Measurements from ENCODE around the gene ST7.

ST7 gene

GRCh38 chr7:117137868-117138267 is 184.6 kb downstream of the ST7 start:
- no peak for DNase-seq (ENCODE audit: low read depth, low spot score)
- TF ChIP-seq, protein P1, sequence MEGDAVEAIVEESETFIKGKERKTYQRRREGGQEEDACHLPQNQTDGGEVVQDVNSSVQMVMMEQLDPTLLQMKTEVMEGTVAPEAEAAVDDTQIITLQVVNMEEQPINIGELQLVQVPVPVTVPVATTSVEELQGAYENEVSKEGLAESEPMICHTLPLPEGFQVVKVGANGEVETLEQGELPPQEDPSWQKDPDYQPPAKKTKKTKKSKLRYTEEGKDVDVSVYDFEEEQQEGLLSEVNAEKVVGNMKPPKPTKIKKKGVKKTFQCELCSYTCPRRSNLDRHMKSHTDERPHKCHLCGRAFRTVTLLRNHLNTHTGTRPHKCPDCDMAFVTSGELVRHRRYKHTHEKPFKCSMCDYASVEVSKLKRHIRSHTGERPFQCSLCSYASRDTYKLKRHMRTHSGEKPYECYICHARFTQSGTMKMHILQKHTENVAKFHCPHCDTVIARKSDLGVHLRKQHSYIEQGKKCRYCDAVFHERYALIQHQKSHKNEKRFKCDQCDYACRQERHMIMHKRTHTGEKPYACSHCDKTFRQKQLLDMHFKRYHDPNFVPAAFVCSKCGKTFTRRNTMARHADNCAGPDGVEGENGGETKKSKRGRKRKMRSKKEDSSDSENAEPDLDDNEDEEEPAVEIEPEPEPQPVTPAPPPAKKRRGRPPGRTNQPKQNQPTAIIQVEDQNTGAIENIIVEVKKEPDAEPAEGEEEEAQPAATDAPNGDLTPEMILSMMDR (IDR thresholded peaks at IDR 0.05; ENCODE audit: low read depth, low read length), result no peak
- no peak overlapping the region for H3K4me3 ChIP-seq (ENCODE audit: low read depth, low read length)
- in situ Hi-C loops (cut with HindIII; ENCODE audit: low sequenced_read_pairs), result no loop called here

- TF ChIP-seq, protein P1 (IDR thresholded peaks at IDR 0.05; ENCODE audit: low read depth, low read length), result no peak
- in situ Hi-C loops (cut with HindIII; ENCODE audit: low sequenced_read_pairs), result no loop called here
Observed at GRCh38 chr7:117138495-117138894, 185.2 kb downstream of the ST7 start.

DNA sequence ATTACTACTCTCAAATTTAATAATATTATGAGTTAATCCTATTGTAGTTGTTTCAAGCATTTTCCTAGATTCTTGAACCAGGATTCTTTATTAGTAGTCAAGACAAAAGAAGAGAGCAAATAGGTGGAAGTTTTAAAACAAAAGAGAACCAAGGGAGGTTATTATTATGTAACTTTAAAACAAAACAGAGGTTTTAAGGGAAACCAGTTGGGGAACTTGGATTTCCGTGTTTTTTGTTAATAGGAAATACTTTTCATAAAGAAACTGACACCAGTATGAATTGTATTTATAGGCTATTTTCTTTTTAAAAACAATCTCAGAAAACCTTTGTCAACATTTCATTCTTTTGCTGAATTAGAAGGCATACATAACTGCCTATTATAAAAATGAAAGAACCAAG is 185.7 kb downstream of the ST7 start:
- no peak for DNase-seq (ENCODE audit: low read depth, low spot score)
- TF ChIP-seq, protein P1 (IDR thresholded peaks at IDR 0.05; ENCODE audit: low read depth, low read length), result no peak
- no peak overlapping the region for H3K4me3 ChIP-seq (ENCODE audit: low read depth, low read length)
- in situ Hi-C loops (cut with HindIII; ENCODE audit: low sequenced_read_pairs), result no loop called here

More at GRCh38 chr7:117138495-117138894, 185.2 kb downstream of the ST7 start:
- DNase-seq (ENCODE audit: low read depth, low spot score), result no peak
- H3K4me3 ChIP-seq (ENCODE audit: low read depth, low read length), result no peak overlapping the region

DNA sequence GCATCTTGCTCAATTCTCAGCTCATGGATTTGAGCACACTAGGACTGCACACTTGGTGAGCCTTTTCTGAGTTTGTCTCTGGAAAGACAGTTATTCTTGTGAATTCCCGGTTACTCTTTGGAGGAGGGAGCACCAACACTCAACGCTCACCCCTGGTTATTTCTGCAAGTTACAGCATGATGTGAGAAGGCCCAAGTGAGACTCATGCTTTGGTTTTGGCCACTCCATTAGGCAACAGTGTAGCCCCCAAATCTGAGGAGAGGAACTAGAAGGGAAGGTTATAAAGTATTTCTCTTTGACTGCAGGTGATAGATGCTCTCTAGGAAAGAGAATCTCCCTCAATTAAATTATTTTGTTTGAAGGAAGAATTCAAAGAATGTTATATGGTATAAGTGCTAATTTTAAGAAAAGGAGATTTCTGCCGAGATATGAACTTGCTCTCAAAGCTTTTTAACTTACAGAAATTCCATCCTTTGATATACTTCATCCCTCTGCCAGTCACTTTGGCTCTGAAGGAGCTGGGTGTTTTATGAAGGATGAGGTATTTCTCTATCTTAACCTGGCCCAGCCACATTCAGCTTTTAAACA is 186.2 kb downstream of the ST7 start:
- no peak for DNase-seq (ENCODE audit: low read depth, low spot score)
- in situ Hi-C loops (cut with HindIII; ENCODE audit: low sequenced_read_pairs), result no loop called here

DNA sequence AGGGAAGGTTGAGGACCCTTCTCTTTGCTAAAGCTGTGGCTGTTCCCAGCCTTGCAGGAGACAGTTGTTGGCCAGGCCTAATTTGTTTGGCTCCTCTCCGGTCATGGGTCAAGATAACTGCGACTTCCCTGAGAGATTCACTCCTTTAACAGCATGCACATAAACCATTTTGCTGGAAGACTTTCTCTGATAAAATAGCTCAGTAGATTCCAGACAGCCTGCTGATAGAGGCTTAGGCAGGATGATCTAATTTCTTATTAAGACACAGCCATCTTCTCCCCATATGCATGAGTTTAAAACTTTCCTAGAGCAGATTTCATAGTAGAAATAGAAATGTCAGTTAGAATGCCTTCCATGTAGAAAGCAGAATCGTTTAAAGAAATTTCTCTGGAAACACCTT is 187.6 kb downstream of the ST7 start:
- TF ChIP-seq, protein P1 (IDR thresholded peaks at IDR 0.05; ENCODE audit: low read depth, low read length), result no peak
- no peak for DNase-seq (ENCODE audit: low read depth, low spot score)
- in situ Hi-C loops (cut with HindIII; ENCODE audit: low sequenced_read_pairs), result no loop called here
- no peak overlapping the region for H3K4me3 ChIP-seq (ENCODE audit: low read depth, low read length)

More for the DNA sequence above, 186.2 kb downstream of the ST7 start:
- no peak overlapping the region for H3K4me3 ChIP-seq (ENCODE audit: low read depth, low read length)
- TF ChIP-seq, protein P1 (IDR thresholded peaks at IDR 0.05; ENCODE audit: low read depth, low read length), result no peak

DNA sequence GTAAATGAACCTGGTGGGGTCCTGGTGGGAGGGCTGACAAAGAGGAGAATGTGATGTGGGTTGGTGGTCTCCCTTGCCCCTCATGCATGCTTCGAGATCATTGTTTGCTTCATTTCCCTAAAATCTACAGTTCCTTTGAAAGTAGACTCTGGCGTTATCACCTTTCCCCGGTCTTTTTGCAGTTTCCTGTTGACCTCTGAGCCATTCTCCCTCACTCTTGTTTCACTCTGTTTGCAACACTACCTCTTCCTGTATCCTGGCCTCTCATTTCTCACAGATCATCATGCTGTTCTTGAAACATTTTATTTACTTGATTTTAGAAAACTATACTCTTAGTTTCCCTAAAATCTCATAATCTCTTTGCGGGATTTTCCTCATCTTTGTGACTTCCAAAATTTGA is 189.8 kb downstream of the ST7 start:
- DNase-seq (ENCODE audit: low read depth, low spot score), result no peak
- TF ChIP-seq, protein P1 (IDR thresholded peaks at IDR 0.05; ENCODE audit: low read depth, low read length), result no peak
- in situ Hi-C loops (cut with HindIII; ENCODE audit: low sequenced_read_pairs), result no loop called here
- H3K4me3 ChIP-seq (ENCODE audit: low read depth, low read length), result no peak overlapping the region

All from astrocyte of the spinal cord (primary cell).